DOHH2 (cell line): ENCODE measurements around the gene MTOR.

Experiments used
- CTCF ChIP-seq: fragments of 200-600 bp; sonication (generic); IDR thresholded peaks from one replicate; pipeline ENCODE4 v1.5.1; 2014; ENCODE audit warnings: antibody characterized with exemption, mild to moderate bottlenecking, low read depth, low read length; ENCODE audit not compliant: poor library complexity, severe bottlenecking
- EZH2phosphoT487 ChIP-seq: fragments of 200-600 bp; sonication (generic); IDR thresholded peaks from 2 replicates; pipeline ENCODE4 v1.6.1; 2017; ENCODE audit warnings: borderline replicate concordance, mild to moderate bottlenecking, antibody characterized with exemption, low read length, moderate library complexity, mixed read lengths

DNA sequence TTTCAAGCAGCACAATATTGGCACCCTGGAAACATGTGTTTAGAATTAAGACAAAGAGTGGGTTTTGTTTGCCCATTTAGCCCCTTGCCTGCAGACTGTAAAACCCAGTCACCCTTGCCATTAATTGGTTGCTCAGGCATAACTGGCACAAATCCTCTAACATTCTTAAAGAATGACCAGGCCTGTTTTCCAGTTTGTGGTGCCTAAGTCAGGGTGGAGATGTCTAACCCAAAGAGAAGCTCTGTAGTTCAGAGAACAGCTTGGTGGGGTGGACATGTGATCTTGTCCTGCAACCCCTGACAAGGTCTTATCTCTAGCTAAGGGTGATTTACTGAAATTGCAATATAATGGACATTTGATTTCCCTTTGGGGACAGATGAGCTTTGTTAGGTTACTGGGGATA is 82.0 kb downstream of the MTOR start:
- TF ChIP-seq CTCF, result no peak
- no peak for TF ChIP-seq EZH2phosphoT487
